ENCODE measurements around the gene SEZ6. TPM values are rescaled to one million over a fixed set of nuclear protein-coding genes. Genes with fewer than 3 reads are reported as not detected.

The SEZ6 gene, protein sequence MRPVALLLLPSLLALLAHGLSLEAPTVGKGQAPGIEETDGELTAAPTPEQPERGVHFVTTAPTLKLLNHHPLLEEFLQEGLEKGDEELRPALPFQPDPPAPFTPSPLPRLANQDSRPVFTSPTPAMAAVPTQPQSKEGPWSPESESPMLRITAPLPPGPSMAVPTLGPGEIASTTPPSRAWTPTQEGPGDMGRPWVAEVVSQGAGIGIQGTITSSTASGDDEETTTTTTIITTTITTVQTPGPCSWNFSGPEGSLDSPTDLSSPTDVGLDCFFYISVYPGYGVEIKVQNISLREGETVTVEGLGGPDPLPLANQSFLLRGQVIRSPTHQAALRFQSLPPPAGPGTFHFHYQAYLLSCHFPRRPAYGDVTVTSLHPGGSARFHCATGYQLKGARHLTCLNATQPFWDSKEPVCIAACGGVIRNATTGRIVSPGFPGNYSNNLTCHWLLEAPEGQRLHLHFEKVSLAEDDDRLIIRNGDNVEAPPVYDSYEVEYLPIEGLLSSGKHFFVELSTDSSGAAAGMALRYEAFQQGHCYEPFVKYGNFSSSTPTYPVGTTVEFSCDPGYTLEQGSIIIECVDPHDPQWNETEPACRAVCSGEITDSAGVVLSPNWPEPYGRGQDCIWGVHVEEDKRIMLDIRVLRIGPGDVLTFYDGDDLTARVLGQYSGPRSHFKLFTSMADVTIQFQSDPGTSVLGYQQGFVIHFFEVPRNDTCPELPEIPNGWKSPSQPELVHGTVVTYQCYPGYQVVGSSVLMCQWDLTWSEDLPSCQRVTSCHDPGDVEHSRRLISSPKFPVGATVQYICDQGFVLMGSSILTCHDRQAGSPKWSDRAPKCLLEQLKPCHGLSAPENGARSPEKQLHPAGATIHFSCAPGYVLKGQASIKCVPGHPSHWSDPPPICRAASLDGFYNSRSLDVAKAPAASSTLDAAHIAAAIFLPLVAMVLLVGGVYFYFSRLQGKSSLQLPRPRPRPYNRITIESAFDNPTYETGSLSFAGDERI
- total RNA-seq = not detected

DNA sequence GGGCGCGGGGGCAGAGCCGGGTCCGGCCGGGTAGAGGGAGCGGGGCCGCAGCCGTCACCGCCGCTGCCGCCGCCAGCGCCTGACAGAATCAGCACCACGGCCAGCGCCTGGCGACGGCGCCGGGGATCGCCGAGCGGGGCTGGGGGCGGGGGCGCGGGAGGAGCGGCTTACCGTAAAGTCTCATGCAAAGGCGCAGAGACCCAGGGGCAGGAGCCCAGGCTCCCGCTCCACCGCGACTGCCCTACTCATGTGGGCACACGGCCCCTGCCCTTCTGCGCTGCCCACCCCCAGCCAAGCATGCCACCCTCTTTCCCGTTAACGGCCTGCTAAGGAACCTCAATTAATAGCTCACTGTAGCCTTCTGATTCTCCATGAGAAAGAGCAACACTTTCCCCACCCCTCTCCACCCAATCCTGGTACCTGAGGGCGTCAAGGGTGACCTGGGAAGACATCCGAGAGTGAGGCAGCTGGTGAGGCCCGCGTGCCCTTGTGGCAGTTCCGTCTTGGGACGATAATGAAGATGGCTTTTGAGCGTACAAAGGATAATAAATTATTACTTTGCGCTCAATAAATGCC is at the start of gene SEZ6:
Gene SEZ6 (minus strand): TSS at position 98 of the 576 bp plus-strand sequence. CDS start 164 bp downstream, outside the sequence.
- no peaks in the 10 kb centered on the region for H3K9me3 Mint-ChIP-seq
- ATAC-seq = peak; percentile 95
- no peak within 1 kb of the TSS for H3K27ac Mint-ChIP-seq
- peaks cover 2% of the 10 kb centered on the region for H3K4me1 Mint-ChIP-seq (ENCODE audit: low read depth)
- peak; percentile 77 for DNase-seq
- peaks cover 49% of the 10 kb centered on the region for H3K27me3 Mint-ChIP-seq
- no peak within 1 kb of the TSS for H3K4me3 Mint-ChIP-seq
- TF ChIP-seq, protein P1, sequence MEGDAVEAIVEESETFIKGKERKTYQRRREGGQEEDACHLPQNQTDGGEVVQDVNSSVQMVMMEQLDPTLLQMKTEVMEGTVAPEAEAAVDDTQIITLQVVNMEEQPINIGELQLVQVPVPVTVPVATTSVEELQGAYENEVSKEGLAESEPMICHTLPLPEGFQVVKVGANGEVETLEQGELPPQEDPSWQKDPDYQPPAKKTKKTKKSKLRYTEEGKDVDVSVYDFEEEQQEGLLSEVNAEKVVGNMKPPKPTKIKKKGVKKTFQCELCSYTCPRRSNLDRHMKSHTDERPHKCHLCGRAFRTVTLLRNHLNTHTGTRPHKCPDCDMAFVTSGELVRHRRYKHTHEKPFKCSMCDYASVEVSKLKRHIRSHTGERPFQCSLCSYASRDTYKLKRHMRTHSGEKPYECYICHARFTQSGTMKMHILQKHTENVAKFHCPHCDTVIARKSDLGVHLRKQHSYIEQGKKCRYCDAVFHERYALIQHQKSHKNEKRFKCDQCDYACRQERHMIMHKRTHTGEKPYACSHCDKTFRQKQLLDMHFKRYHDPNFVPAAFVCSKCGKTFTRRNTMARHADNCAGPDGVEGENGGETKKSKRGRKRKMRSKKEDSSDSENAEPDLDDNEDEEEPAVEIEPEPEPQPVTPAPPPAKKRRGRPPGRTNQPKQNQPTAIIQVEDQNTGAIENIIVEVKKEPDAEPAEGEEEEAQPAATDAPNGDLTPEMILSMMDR (IDR thresholded peaks at IDR 0.05) = no peak
- H3K36me3 Mint-ChIP-seq (ENCODE audit: low read depth) = no peaks in the 10 kb centered on the region
- intact Hi-C loops (cut with micrococcal nuclease) = no loop called here
- CTCF ChIA-PET = interaction anchor here (0.8 to 10.3 kb wide), 3 partner anchors 40 to 110 kb away, joined by 4 to 40 read pairs (median 9); no protein-coding TSS in a partner anchor
- POLR2A ChIA-PET = interaction anchor here (0.5 kb wide), 1 partner anchor 75 kb away, joined by 3 read pairs; no protein-coding TSS in a partner anchor

DNA sequence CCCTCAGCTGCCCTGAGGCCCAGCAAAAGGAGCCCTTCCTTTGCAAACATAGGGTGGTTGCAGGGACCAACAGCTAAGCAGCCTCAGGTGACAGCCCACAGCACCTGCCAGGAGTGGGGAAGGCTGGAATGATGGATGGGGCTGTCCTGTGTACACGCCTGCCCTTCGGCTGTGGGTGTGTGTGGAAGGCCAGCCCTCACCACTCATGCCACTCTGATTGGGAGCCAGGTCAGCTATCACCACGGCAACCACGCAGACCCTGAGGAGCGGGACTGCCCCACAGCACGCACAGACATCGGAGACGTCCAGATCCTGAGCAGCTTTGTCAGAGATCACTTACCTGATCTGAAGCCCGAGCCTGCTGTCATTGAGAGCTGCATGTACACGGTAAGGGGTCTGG is 49.0 kb upstream of the SEZ6 start:
- no peaks in the 10 kb centered on the region for H3K27me3 Mint-ChIP-seq
- no peak overlapping the region for H3K27ac Mint-ChIP-seq
- DNase-seq (no peak), ATAC-seq (no peak)
- no peaks in the 10 kb centered on the region for H3K9me3 Mint-ChIP-seq
- TF ChIP-seq, protein P1 (IDR thresholded peaks at IDR 0.05) = no peak
- ChIA-PET CTCF (interaction anchor here (1.0 to 2.4 kb wide), 3 partner anchors 57 to 89 kb away, joined by 3 to 7 read pairs (median 3); no protein-coding TSS in a partner anchor), POLR2A (interaction anchor here (0.9 to 1.2 kb wide), 2 partner anchors 10 to 11 kb away, joined by 3 read pairs; no protein-coding TSS in a partner anchor)
- H3K4me3 Mint-ChIP-seq = no peak overlapping the region
- intact Hi-C loops (cut with micrococcal nuclease) = no loop called here
- no peaks in the 10 kb centered on the region for H3K36me3 Mint-ChIP-seq (ENCODE audit: low read depth)
- H3K4me1 Mint-ChIP-seq (ENCODE audit: low read depth) = peaks cover 3% of the 10 kb centered on the region

DNA sequence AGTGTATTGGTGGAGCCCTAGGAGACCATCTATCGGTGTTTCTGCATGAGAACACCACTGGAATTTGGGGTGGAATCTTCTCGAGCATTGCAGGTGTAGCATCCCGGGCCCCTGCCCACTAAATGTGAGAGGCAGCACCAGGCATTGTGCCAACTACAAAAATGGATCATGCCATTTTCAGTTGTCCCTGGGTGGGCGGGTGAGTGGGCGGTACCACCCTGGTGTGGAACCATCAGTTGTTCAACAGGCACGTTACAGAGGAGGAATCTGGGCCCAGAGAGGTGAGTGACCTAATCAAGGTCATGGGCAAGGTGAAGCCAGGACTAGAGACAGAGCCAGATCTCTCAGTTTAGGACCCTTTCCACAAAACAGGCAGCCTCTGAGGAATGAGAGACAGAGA is 45.9 kb upstream of the SEZ6 start:
- no peak overlapping the region for H3K4me3 Mint-ChIP-seq
- TF ChIP-seq, protein P1 (IDR thresholded peaks at IDR 0.05) = no peak
- peaks cover 5% of the 10 kb centered on the region for H3K4me1 Mint-ChIP-seq (ENCODE audit: low read depth)
- ChIA-PET POLR2A (no interaction called here), CTCF (interaction anchor here (3.8 kb wide), 1 partner anchor 65 kb away, joined by 16 read pairs; no protein-coding TSS in a partner anchor)
- no peaks in the 10 kb centered on the region for H3K36me3 Mint-ChIP-seq (ENCODE audit: low read depth)
- H3K9me3 Mint-ChIP-seq = no peaks in the 10 kb centered on the region
- no peaks in the 10 kb centered on the region for H3K27me3 Mint-ChIP-seq
- ATAC-seq (no peak), DNase-seq (no peak)
- no peak overlapping the region for H3K27ac Mint-ChIP-seq
- intact Hi-C loops (cut with micrococcal nuclease) = no loop called here

DNA sequence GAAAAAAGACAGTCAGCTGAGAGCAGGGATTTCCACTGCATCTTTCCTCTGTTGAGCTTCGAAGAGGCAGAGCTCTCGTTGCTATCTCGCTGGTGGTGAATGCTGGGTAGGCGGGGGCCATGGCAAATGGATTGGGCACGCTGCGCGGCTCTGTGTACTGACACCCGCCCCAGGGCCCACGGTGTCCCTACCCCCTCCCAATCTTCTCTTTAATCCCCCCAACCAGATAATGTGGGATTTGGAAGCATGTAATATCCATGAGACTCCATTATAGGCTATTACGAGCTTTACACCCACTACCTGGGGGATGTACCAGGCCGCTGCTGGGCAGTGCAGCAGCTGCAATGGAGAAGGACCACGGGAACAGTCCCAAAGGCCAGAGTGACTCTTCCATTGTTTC is 45.4 kb upstream of the SEZ6 start:
- H3K4me3 Mint-ChIP-seq = no peak overlapping the region
- H3K27ac Mint-ChIP-seq = no peak overlapping the region
- DNase-seq = no peak
- H3K9me3 Mint-ChIP-seq = no peaks in the 10 kb centered on the region
- H3K4me1 Mint-ChIP-seq (ENCODE audit: low read depth) = peaks cover 5% of the 10 kb centered on the region
- no peaks in the 10 kb centered on the region for H3K36me3 Mint-ChIP-seq (ENCODE audit: low read depth)
- no peak for ATAC-seq
- intact Hi-C loops (cut with micrococcal nuclease) = no loop called here
- CTCF ChIA-PET = interaction anchor here (0.7 to 3.8 kb wide), 2 partner anchors 45 to 65 kb away, joined by 3 to 16 read pairs; no protein-coding TSS in a partner anchor
- POLR2A ChIA-PET = interaction anchor here (0.6 to 0.9 kb wide), 2 partner anchors 14 to 50 kb away, joined by 3 to 6 read pairs; no protein-coding TSS in a partner anchor
- TF ChIP-seq, protein P1 (IDR thresholded peaks at IDR 0.05) = no peak
- no peaks in the 10 kb centered on the region for H3K27me3 Mint-ChIP-seq
